K562 (cell line): ENCODE results near the gene PRKCB. TPM values are rescaled to one million over a fixed set of nuclear protein-coding genes. Genes with fewer than 3 reads are reported as not detected.
A peak's percentile ranks its signal among the peaks of the same experiment; 100 is the strongest.

Experiments used
- CC2D1A ChIP-seq: fragments of 450-650 bp; IDR thresholded peaks from 2 replicates; pipeline ENCODE4 v1.6.1; 2017; ENCODE audit warnings: mild to moderate bottlenecking
- CXXC5 ChIP-seq: fragments of 250-450 bp; sonication (Bioruptor Pico); IDR thresholded peaks from 2 replicates; pipeline ENCODE4 v1.8.0; 2022; ENCODE audit warnings: inconsistent platforms, mild to moderate bottlenecking, moderate library complexity
- DDX20 ChIP-seq: fragments of 450-650 bp; IDR thresholded peaks from 2 replicates; pipeline ENCODE4 v1.6.1; 2016; ENCODE audit warnings: missing genetic modification characterization, low read depth, mild to moderate bottlenecking, missing compliant biosample characterization, moderate library complexity
- HDAC2 ChIP-seq: fragments of 450-650 bp; IDR thresholded peaks from 2 replicates; pipeline ENCODE4 v1.6.1; 2016; ENCODE audit warnings: mild to moderate bottlenecking
- KAT8 ChIP-seq: fragments of 450-650 bp; IDR thresholded peaks from 2 replicates; pipeline ENCODE4 v1.6.1; 2016; ENCODE audit warnings: low read depth, mild to moderate bottlenecking
- KLF16 ChIP-seq: IDR thresholded peaks from 2 replicates; pipeline ENCODE4 v1.6.1; 2016; ENCODE audit warnings: antibody characterized with exemption
- MECOM ChIP-seq: fragments of 250-450 bp; sonication (Bioruptor Pico); IDR thresholded peaks from 2 replicates; pipeline ENCODE4 v1.8.0; 2022; ENCODE audit warnings: inconsistent platforms
- NFIX ChIP-seq: fragments of 250-450 bp; sonication (Bioruptor Pico); IDR thresholded peaks from 2 replicates; pipeline ENCODE4 v1.4.0; 2020; ENCODE audit warnings: low read depth, mild to moderate bottlenecking, moderate library complexity
- RCOR1 ChIP-seq, 2 experiments: IDR thresholded peaks; 2 replicates each; pipeline ENCODE4 v1.6.1; 2012; ENCODE audit warnings: low read depth in 2 of 2, low read length in 2 of 2, borderline replicate concordance in 1 of 2, improper control_type of control experiment in 1 of 2
- TEAD4 ChIP-seq, 2 experiments: sonication (generic) in 1 of 2; formaldehyde crosslinking in 1 of 2; IDR thresholded peaks; 2 replicates each; pipeline versions ENCODE4 v1.6.1 to v1.8.0; 2012 to 2022; ENCODE audit warnings: borderline replicate concordance in 1 of 2, inconsistent platforms in 1 of 2, low read length in 1 of 2, mild to moderate bottlenecking in 1 of 2, missing genetic modification reagents in 1 of 2
- ZNF384 ChIP-seq: IDR thresholded peaks from 2 replicates; pipeline ENCODE4 v1.6.1; 2012; ENCODE audit warnings: low read depth, low read length, improper control_type of control experiment
- ZNF583 ChIP-seq: fragments of 250-450 bp; sonication (Bioruptor Pico); IDR thresholded peaks from 2 replicates; pipeline ENCODE4 v1.4.0; 2020
- ZZZ3 ChIP-seq: fragments of 450-650 bp; IDR thresholded peaks from 2 replicates; pipeline ENCODE4 v1.6.1; 2016; ENCODE audit warnings: antibody characterized with exemption, mild to moderate bottlenecking, moderate library complexity
- polyA plus RNA-seq, 8 experiments: library from polyadenylated mRNA; depleted of rRNA in 4 of 8; stranded (reverse) in 5 of 8; unstranded in 3 of 8; fragments of >200 nt; fragmentation: Nextera tagmentation in 2 of 8; fragmentation: Illumina TruSeq in 1 of 8; extraction: Ambion mirVana in 2 of 8; extraction: Trizol in 1 of 8; gene quantifications; 2 replicates each; pipeline versions ENCODE4 v1.2.1 to v1.2.3, GENCODE V29; 2011 to 2014; ENCODE audit warnings: inconsistent platforms in 1 of 8, missing spikeins in 1 of 8
- total RNA-seq, 7 experiments: library from RNA; depleted of rRNA in 6 of 7; stranded (reverse); fragments of >200 nt in 6 of 7; fragmentation: Illumina TruSeq in 2 of 7; extraction: Trizol in 2 of 7; gene quantifications; 2 replicates each; pipeline versions ENCODE4 v1.2.1 to v1.2.3, GENCODE V29; 2011 to 2021; ENCODE audit warnings: low replicate concordance in 1 of 7
- TF ChIP-seq, protein P1 (sequence below): fragments of 250-450 bp; sonication (Bioruptor Pico); IDR thresholded peaks from 2 replicates; pipeline ENCODE4 v1.8.0; 2022; ENCODE audit warnings: moderate library complexity, mild to moderate bottlenecking, inconsistent platforms
- TF ChIP-seq, protein P2 (sequence below), 2 experiments: IDR thresholded peaks in 1 of 2; conservative IDR thresholded peaks in 1 of 2; 2 replicates each; pipeline ENCODE4 v1.6.1; 2016; ENCODE audit warnings: low read depth in 2 of 2, mild to moderate bottlenecking in 1 of 2, missing compliant biosample characterization in 1 of 2, missing genetic modification characterization in 1 of 2, moderate library complexity in 1 of 2
- TF ChIP-seq, protein P3 (sequence below): IDR thresholded peaks from 2 replicates; pipeline ENCODE4 v1.6.1; 2016; ENCODE audit warnings: missing genetic modification characterization, missing compliant biosample characterization
- TF ChIP-seq, protein P4 (sequence below): fragments of 450-650 bp; IDR thresholded peaks from 2 replicates; pipeline ENCODE4 v1.6.1; 2016; ENCODE audit warnings: missing biosample characterization, missing genetic modification characterization
- TF ChIP-seq, protein P5 (sequence below): fragments of 150-350 bp; IDR thresholded peaks from 2 replicates; pipeline ENCODE4 v1.6.1; 2014; ENCODE audit warnings: low read depth, mild to moderate bottlenecking, low read length, borderline replicate concordance

The PRKCB gene
- total and polyA plus RNA-seq, 9 of the 15 experiments (the other 6 are each of a cell fraction or from before 2014, with no cell fraction given): 49.9 to 276 (median 148) TPM

DNA sequence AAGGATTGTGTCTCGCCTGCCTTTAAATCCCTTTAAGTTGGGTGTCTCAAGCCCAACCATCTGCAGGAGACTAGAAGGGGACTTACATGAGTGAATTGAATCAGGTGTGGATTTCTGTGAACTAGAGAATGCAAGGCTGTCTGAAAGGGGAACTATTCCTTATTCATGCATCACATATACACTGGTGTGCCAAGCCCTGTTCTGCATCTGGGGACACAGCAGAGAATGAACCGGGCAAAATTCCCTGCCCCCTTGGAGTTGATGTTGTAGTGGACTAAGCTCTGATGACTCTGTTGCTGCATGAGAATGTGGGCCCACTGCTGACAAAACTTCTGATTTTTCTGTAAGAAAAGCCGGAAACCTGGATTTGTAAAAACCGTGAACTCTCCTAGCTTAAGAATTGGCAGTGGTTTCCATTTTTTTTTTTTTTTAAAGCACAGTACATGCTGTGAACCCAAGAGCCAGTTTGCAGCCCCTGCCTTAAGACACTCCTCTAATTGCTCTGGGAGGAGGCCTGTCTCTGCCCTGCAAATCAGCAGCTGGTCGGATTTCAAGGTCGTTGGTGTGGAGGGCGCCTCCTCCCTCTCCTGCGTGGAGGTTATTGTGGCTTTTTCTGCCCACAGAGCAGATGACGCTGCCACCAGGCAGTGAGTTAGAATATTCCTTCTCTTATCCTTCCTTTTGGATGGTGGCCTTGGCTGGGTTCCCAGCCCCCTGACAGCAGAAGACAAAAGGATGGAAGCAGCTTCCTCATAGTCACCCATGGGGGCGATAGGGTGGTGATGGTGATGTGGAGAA, 131.0 kb downstream of the PRKCB start (continued):
- TF ChIP-seq DDX20 (tag) (no peak), KAT8 (no peak), HDAC2 (no peak), TEAD4 (IDR thresholded peaks at IDR 0.05; ENCODE audit: low read length) (no peak), TEAD4 (CRISPR knock-in tag; IDR thresholded peaks at IDR 0.05; ENCODE audit: borderline replicate concordance) (no peak), ZNF583 (CRISPR knock-in tag) (no peak), RCOR1 (IDR thresholded peaks at IDR 0.05; ENCODE audit: borderline replicate concordance in 1 of 2, low read depth in 2 of 2, low read length in 2 of 2) (peak in 1 of 2 experiments; percentile 67; a peak in 1 of 4 replicates), CXXC5 (CRISPR knock-in tag) (peak; percentile 57), ZZZ3 (no peak), CC2D1A (no peak), MECOM (CRISPR knock-in tag) (no peak), ZNF384 (no peak), KLF16 (0 out of 2 replicates have a peak, but pooled peaks have one; percentile 12), NFIX (no peak)
- TF ChIP-seq, protein P1, sequence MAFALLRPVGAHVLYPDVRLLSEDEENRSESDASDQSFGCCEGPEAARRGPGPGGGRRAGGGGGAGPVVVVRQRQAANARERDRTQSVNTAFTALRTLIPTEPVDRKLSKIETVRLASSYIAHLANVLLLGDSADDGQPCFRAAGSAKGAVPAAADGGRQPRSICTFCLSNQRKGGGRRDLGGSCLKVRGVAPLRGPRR (CRISPR knock-in tag): no peak
- TF ChIP-seq, protein P2, sequence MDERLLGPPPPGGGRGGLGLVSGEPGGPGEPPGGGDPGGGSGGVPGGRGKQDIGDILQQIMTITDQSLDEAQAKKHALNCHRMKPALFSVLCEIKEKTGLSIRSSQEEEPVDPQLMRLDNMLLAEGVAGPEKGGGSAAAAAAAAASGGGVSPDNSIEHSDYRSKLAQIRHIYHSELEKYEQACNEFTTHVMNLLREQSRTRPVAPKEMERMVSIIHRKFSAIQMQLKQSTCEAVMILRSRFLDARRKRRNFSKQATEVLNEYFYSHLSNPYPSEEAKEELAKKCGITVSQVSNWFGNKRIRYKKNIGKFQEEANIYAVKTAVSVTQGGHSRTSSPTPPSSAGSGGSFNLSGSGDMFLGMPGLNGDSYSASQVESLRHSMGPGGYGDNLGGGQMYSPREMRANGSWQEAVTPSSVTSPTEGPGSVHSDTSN (CRISPR knock-in tag; IDR thresholded peaks at IDR 0.05; ENCODE audit: low read depth): no peak
- TF ChIP-seq, protein P2 (tag; conservative IDR thresholded peaks at IDR 0.05; ENCODE audit: low read depth): peak; percentile 39; the same call in 1 of the 2 replicates
- TF ChIP-seq, protein P3, sequence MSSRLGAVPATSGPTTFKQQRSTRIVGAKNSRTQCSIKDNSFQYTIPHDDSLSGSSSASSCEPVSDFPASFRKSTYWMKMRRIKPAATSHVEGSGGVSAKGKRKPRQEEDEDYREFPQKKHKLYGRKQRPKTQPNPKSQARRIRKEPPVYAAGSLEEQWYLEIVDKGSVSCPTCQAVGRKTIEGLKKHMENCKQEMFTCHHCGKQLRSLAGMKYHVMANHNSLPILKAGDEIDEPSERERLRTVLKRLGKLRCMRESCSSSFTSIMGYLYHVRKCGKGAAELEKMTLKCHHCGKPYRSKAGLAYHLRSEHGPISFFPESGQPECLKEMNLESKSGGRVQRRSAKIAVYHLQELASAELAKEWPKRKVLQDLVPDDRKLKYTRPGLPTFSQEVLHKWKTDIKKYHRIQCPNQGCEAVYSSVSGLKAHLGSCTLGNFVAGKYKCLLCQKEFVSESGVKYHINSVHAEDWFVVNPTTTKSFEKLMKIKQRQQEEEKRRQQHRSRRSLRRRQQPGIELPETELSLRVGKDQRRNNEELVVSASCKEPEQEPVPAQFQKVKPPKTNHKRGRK (tag): no peak
- TF ChIP-seq, protein P4, sequence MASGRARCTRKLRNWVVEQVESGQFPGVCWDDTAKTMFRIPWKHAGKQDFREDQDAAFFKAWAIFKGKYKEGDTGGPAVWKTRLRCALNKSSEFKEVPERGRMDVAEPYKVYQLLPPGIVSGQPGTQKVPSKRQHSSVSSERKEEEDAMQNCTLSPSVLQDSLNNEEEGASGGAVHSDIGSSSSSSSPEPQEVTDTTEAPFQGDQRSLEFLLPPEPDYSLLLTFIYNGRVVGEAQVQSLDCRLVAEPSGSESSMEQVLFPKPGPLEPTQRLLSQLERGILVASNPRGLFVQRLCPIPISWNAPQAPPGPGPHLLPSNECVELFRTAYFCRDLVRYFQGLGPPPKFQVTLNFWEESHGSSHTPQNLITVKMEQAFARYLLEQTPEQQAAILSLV (tag): no peak
- TF ChIP-seq, protein P5, sequence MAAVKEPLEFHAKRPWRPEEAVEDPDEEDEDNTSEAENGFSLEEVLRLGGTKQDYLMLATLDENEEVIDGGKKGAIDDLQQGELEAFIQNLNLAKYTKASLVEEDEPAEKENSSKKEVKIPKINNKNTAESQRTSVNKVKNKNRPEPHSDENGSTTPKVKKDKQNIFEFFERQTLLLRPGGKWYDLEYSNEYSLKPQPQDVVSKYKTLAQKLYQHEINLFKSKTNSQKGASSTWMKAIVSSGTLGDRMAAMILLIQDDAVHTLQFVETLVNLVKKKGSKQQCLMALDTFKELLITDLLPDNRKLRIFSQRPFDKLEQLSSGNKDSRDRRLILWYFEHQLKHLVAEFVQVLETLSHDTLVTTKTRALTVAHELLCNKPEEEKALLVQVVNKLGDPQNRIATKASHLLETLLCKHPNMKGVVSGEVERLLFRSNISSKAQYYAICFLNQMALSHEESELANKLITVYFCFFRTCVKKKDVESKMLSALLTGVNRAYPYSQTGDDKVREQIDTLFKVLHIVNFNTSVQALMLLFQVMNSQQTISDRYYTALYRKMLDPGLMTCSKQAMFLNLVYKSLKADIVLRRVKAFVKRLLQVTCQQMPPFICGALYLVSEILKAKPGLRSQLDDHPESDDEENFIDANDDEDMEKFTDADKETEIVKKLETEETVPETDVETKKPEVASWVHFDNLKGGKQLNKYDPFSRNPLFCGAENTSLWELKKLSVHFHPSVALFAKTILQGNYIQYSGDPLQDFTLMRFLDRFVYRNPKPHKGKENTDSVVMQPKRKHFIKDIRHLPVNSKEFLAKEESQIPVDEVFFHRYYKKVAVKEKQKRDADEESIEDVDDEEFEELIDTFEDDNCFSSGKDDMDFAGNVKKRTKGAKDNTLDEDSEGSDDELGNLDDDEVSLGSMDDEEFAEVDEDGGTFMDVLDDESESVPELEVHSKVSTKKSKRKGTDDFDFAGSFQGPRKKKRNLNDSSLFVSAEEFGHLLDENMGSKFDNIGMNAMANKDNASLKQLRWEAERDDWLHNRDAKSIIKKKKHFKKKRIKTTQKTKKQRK: no peak
